H1 (cell line): ENCODE results near the gene GCLC. TPM values are rescaled to one million over a fixed set of nuclear protein-coding genes. Genes with fewer than 3 reads are reported as not detected.

Experiments used
- CTCF ChIA-PET: fragments of 300-600 bp; sonication (Branson Sonifier 250); formaldehyde crosslinking; loops from one replicate; lab custom pipeline; 2021; ENCODE audit not compliant: partially characterized antibody; lab: Charles Lee
- POLR2A ChIA-PET: fragments of 300-600 bp; sonication (Branson Sonifier 250); formaldehyde crosslinking; loops from one replicate; lab custom pipeline; 2021; ENCODE audit warnings: inconsistent platforms; ENCODE audit not compliant: partially characterized antibody; lab: Charles Lee
- DNase-seq, 2 experiments: peaks; one replicate each; pipeline versions ENCODE4 v3.0.0 to v3.0.0-alpha.2; 2010 to 2022; ENCODE audit warnings: low spot score in 2 of 2, low read depth in 1 of 2, mixed read lengths in 1 of 2
- FAIRE-seq: peaks from 2 replicates; lab custom pipeline; 2011; peaks lifted over from hg19 to GRCh38; lab: Jason Lieb, UNC
- H2AFZ ChIP-seq: 2 replicates; pipeline ENCODE4 v1.8.1; 2012; ENCODE audit warnings: low read length, inconsistent platforms
- H2AK5ac ChIP-seq: 2 replicates; pipeline ENCODE4 v1.6.1; 2013; ENCODE audit warnings: low read depth, low read length
- H2BK120ac ChIP-seq: replicated peaks from 2 replicates; pipeline ENCODE3; 2013; ENCODE audit warnings: low read depth, low read length, inconsistent platforms
- H2BK12ac ChIP-seq: 2 replicates; pipeline ENCODE4 v1.6.1; 2013; ENCODE audit warnings: low read depth, low read length
- H2BK15ac ChIP-seq: 2 replicates; pipeline ENCODE4 v1.6.1; 2013; ENCODE audit warnings: low read length
- H2BK20ac ChIP-seq: 2 replicates; pipeline ENCODE4 v1.6.1; 2013; ENCODE audit warnings: low read length
- H2BK5ac ChIP-seq: 2 replicates; pipeline ENCODE4 v1.6.1; 2013; ENCODE audit warnings: low read depth, low read length
- H3K14ac ChIP-seq: 2 replicates; pipeline ENCODE4 v1.6.1; 2013; ENCODE audit warnings: inconsistent platforms; ENCODE audit not compliant: insufficient read length
- H3K18ac ChIP-seq: 2 replicates; pipeline ENCODE4 v1.6.1; 2013; ENCODE audit warnings: low read length; ENCODE audit errors: extremely low read depth
- H3K23ac ChIP-seq: 2 replicates; pipeline ENCODE4 v1.6.1; 2013; ENCODE audit warnings: inconsistent platforms; ENCODE audit not compliant: insufficient read length
- H3K23me2 ChIP-seq: 2 replicates; pipeline ENCODE4 v1.6.1; 2013; ENCODE audit warnings: low read depth, low read length
- H3K27ac ChIP-seq: 2 replicates; pipeline ENCODE4 v1.6.1; 2011; ENCODE audit warnings: low read depth, low read length, inconsistent platforms
- H3K27me3 ChIP-seq, 4 experiments: replicated peaks in 1 of 4; 1 replicate in 1 of 4; 2 replicates in 3 of 4; pipeline versions ENCODE4 v1.6.1 to v1.8.1; 2011 to 2013; ENCODE audit warnings: low read length in 3 of 4, mild to moderate bottlenecking in 3 of 4, inconsistent platforms in 2 of 4, mixed read lengths in 2 of 4, moderate library complexity in 1 of 4; ENCODE audit not compliant: control insufficient read depth in 3 of 4, insufficient read depth in 3 of 4; ENCODE audit errors: extremely low read depth in 1 of 4
- H3K36me3 ChIP-seq, 4 experiments: 2 replicates each; pipeline versions ENCODE4 v1.6.1 to v1.8.1; 2011 to 2013; ENCODE audit warnings: mild to moderate bottlenecking in 4 of 4, low read length in 3 of 4, moderate library complexity in 2 of 4, control low read depth in 1 of 4, inconsistent platforms in 1 of 4; ENCODE audit not compliant: insufficient read depth in 4 of 4, control insufficient read depth in 2 of 4
- H3K4ac ChIP-seq: replicated peaks from 2 replicates; pipeline ENCODE3; 2013; ENCODE audit warnings: low read length, low read depth, mixed read lengths, inconsistent platforms; ENCODE audit not compliant: insufficient read length
- H3K4me1 ChIP-seq, 4 experiments: replicated peaks in 1 of 4; 1 replicate in 1 of 4; 2 replicates in 3 of 4; pipeline versions ENCODE4 v1.6.1 to v1.8.1; 2011 to 2013; ENCODE audit warnings: low read length in 3 of 4, inconsistent platforms in 2 of 4, mixed read lengths in 1 of 4; ENCODE audit not compliant: insufficient read depth in 4 of 4, control insufficient read depth in 3 of 4
- H3K4me2 ChIP-seq, 2 experiments: 2 replicates each; pipeline versions ENCODE4 v1.6.1 to v1.8.1; 2011 to 2013; ENCODE audit warnings: low read depth in 2 of 2, low read length in 2 of 2, control low read depth in 1 of 2, inconsistent platforms in 1 of 2, mild to moderate bottlenecking in 1 of 2; ENCODE audit not compliant: insufficient read depth in 1 of 2
- H3K4me3 ChIP-seq, 4 experiments: fragments of 200-600, 300-600 bp in 1 of 4; sonication (generic), shearing (Covaris generic), sonication (Bioruptor Twin) in 1 of 4; 2 replicates each; pipeline versions ENCODE4 v1.5.1 to v1.8.1; 2011 to 2016; ENCODE audit warnings: low read length in 4 of 4, low read depth in 3 of 4, control low read depth in 2 of 4, inconsistent platforms in 2 of 4, mild to moderate bottlenecking in 2 of 4, mixed read lengths in 1 of 4, moderate library complexity in 1 of 4; ENCODE audit not compliant: insufficient read depth in 2 of 4; ENCODE audit errors: extremely low read depth in 1 of 4
- H3K56ac ChIP-seq: replicated peaks from 2 replicates; pipeline ENCODE3; 2013; ENCODE audit warnings: low read depth, mild to moderate bottlenecking, mixed read lengths, low read length, inconsistent platforms; ENCODE audit not compliant: insufficient read length
- H3K79me1 ChIP-seq: 2 replicates; pipeline ENCODE4 v1.6.1; 2013; ENCODE audit warnings: low read depth, low read length, control low read depth
- H3K79me2 ChIP-seq, 2 experiments: 2 replicates each; pipeline versions ENCODE4 v1.6.1 to v1.8.1; 2012 to 2013; ENCODE audit warnings: low read length in 2 of 2, mild to moderate bottlenecking in 2 of 2, inconsistent platforms in 1 of 2; ENCODE audit not compliant: insufficient read depth in 2 of 2, control insufficient read depth in 1 of 2
- H3K9ac ChIP-seq, 4 experiments: replicated peaks in 1 of 4; 1 replicate in 1 of 4; 2 replicates in 3 of 4; pipeline versions ENCODE4 v1.6.1 to v1.8.1; 2011 to 2013; ENCODE audit warnings: low read depth in 3 of 4, low read length in 3 of 4, control low read depth in 2 of 4, mild to moderate bottlenecking in 2 of 4, moderate library complexity in 2 of 4, inconsistent platforms in 1 of 4; ENCODE audit errors: extremely low read depth in 1 of 4
- H3K9me3 ChIP-seq, 2 experiments: 2 replicates each; pipeline versions ENCODE4 v1.6.1 to v1.8.1; 2012 to 2013; ENCODE audit warnings: mild to moderate bottlenecking in 2 of 2, moderate library complexity in 2 of 2, control low read depth in 1 of 2, inconsistent platforms in 1 of 2, low read depth in 1 of 2, low read length in 1 of 2, mixed read lengths in 1 of 2; ENCODE audit not compliant: insufficient read depth in 2 of 2
- H4K20me1 ChIP-seq, 2 experiments: replicated peaks in 1 of 2; 2 replicates each; pipeline versions ENCODE3 to v1.8.1; 2011 to 2013; ENCODE audit warnings: inconsistent platforms in 2 of 2, low read length in 2 of 2, mild to moderate bottlenecking in 1 of 2; ENCODE audit not compliant: insufficient read depth in 2 of 2, control insufficient read depth in 1 of 2
- H4K5ac ChIP-seq: 2 replicates; pipeline ENCODE4 v1.6.1; 2013; ENCODE audit warnings: low read length, low read depth, mixed read lengths, inconsistent platforms; ENCODE audit not compliant: insufficient read length
- H4K8ac ChIP-seq: 2 replicates; pipeline ENCODE4 v1.8.0; 2013; ENCODE audit warnings: mild to moderate bottlenecking, moderate library complexity, low read length, inconsistent platforms; ENCODE audit not compliant: insufficient read depth; ENCODE audit errors: extremely low read depth
- H4K91ac ChIP-seq: replicated peaks from 2 replicates; pipeline ENCODE3; 2013; ENCODE audit warnings: low read length, mixed read lengths, inconsistent platforms; ENCODE audit not compliant: insufficient read length
- FOSL1 ChIP-seq: IDR thresholded peaks from 2 replicates; pipeline ENCODE4 v1.6.1; 2011; ENCODE audit warnings: mild to moderate bottlenecking, low read depth, low read length, moderate library complexity; ENCODE audit not compliant: insufficient read depth
- HDAC2 ChIP-seq, 2 experiments: fragments of 300-600 bp in 1 of 2; sonication (generic) in 1 of 2; IDR thresholded peaks; 2 replicates each; pipeline ENCODE4 v1.6.1; 2011 to 2012; ENCODE audit warnings: low read depth in 2 of 2, low read length in 2 of 2, mild to moderate bottlenecking in 2 of 2, moderate library complexity in 2 of 2, borderline replicate concordance in 1 of 2, inconsistent platforms in 1 of 2
- RNF2 ChIP-seq: fragments of 200-900, 300-1000 bp; sonication (generic); IDR thresholded peaks from 2 replicates; pipeline ENCODE4 v1.7.1; 2016; ENCODE audit warnings: borderline replicate concordance, low read depth, mild to moderate bottlenecking, antibody characterized with exemption, low read length; ENCODE audit not compliant: poor library complexity, severe bottlenecking; ENCODE audit errors: missing control alignments
- SP2 ChIP-seq: IDR thresholded peaks from 2 replicates; pipeline ENCODE4 v1.6.1; 2012; ENCODE audit warnings: mild to moderate bottlenecking, low read length, inconsistent platforms
- WGBS, 2 experiments: shearing (Covaris generic) in 1 of 2; methylation state at CpG; one replicate each; pipeline versions ENCODE4 v1.1.6 to v1.1.7; 2013 to 2015; ENCODE audit warnings: low lambda C conversion rate in 2 of 2, mixed read lengths in 2 of 2, inconsistent platforms in 1 of 2, low coverage in 1 of 2, missing lambda C conversion rate in 1 of 2; ENCODE audit not compliant: insufficient replicate concordance in 2 of 2, insufficient coverage in 1 of 2, insufficient read length in 1 of 2; ENCODE audit errors: extremely low coverage in 1 of 2, missing lambda C conversion rate in 1 of 2; 5-methylcytosine and 5-hydroxymethylcytosine counted together
- polyA plus RNA-seq, 7 experiments: library from polyadenylated mRNA; depleted of rRNA in 3 of 7; stranded (reverse) in 5 of 7; unstranded in 2 of 7; fragments of >200 nt in 5 of 7; fragments of 200-250 nt in 2 of 7; gene quantifications; 1 replicate in 5 of 7; 2 replicates in 1 of 7; 4 replicates in 1 of 7; pipeline versions ENCODE4 v1.2.1 to v1.2.3, GENCODE V29; 2011 to 2013; ENCODE audit warnings: missing spikeins in 2 of 7, mixed read lengths in 2 of 7
- total RNA-seq: library from RNA; stranded (reverse); fragmentation: NEBNext Ultra II Directional; extraction: Animal tissue kit (Norgen Biotek cat#: 25700); gene quantifications from 2 replicates; pipeline ENCODE4 v1.2.1, GENCODE V29; 2021

Gene GCLC
- total and polyA plus RNA-seq, 2 of the 8 experiments (the other 6 are each of a cell fraction or from before 2014, with no cell fraction given) = 15.8 to 54.0 TPM

DNA sequence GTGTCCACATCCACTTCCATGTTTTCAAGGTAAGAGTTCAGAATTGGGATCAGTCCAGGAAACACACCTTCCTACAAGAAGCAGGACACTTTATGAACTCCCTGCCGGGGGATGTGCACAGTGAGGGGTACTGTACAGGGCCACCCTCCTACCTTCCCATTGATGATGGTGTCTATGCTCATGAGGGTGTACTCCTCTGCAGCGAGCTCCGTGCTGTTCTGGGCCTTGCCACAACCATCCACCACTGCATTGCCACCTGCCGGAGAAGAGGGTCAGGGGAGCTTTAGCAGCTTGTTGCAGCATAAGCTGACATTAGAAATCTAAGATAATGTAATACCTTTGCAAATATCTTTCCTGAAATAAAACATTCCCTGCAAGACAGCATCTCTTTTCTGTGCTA lies 44.8 kb downstream of the GCLC start:
- Histone ChIP-seq H3K56ac (no peak overlapping the region), H2BK15ac (no peak overlapping the region), H4K8ac (no peak overlapping the region), H3K4me3 (no peak overlapping the region), H2AFZ (no peak overlapping the region), H3K27ac (no peak overlapping the region), H3K9ac (no peak overlapping the region), H3K18ac (no peak overlapping the region), H3K9me3 (no peaks in the 10 kb centered on the region), H4K91ac (no peak overlapping the region), H3K14ac (no peak overlapping the region), H3K79me2 (no peaks in the 10 kb centered on the region), H2BK20ac (no peak overlapping the region), H4K20me1 (no peaks in the 10 kb centered on the region), H3K23ac (no peak overlapping the region), H3K36me3 (peaks cover 11 to 50% (median 18%) of the 10 kb centered on the region in 4 experiments), H2BK12ac (no peak overlapping the region), H3K23me2 (no peaks in the 10 kb centered on the region), H4K5ac (no peak overlapping the region), H3K4ac (no peak overlapping the region), H3K4me2 (no peak overlapping the region), H3K79me1 (no peaks in the 10 kb centered on the region), H3K4me1 (no peaks in the 10 kb centered on the region), H2BK5ac (no peak overlapping the region), H2BK120ac (no peak overlapping the region), H2AK5ac (no peak overlapping the region), H3K27me3 (no peaks in the 10 kb centered on the region)
- WGBS, 2 experiments = 86% methylated on average over 4 of the region's 4 CpGs; no CpG with 5 or more reads in 1 of the 2 experiments
- FAIRE-seq (no peak), DNase-seq (no peak)
- ChIA-PET POLR2A (no interaction called here), CTCF (interaction anchor here (0.6 to 2.1 kb wide), 4 partner anchors 132 to 235 kb away, joined by 3 to 5 read pairs (median 4); no protein-coding TSS in a partner anchor)
- TF ChIP-seq HDAC2 (IDR thresholded peaks at IDR 0.05; ENCODE audit: borderline replicate concordance in 1 of 2, low read depth in 2 of 2, low read length in 2 of 2) = no peak
- TF ChIP-seq RNF2 = no peak
- TF ChIP-seq FOSL1 = no peak
- TF ChIP-seq SP2 = no peak
